HG02678 (cell line): ENCODE measurements around the gene THSD7A.

Experiments used
- ATAC-seq: cut with Tn5 transposase; IDR thresholded peaks from one replicate; pipeline ENCODE4 v1.9.1; 2021; ENCODE audit warnings: mild to moderate bottlenecking, moderate library complexity; ENCODE audit not compliant: unreplicated experiment

The THSD7A gene

GRCh38 chr7:11591055-11591633 lies 240.9 kb downstream of the THSD7A start:
- ATAC-seq, result no peak

- no peak for ATAC-seq
Measured at GRCh38 chr7:11589251-11589650, 242.7 kb downstream of the THSD7A start.

GRCh38 chr7:11587814-11588213 lies 244.2 kb downstream of the THSD7A start:
- no peak for ATAC-seq

GRCh38 chr7:11587048-11587447 lies 244.9 kb downstream of the THSD7A start:
- no peak for ATAC-seq

GRCh38 chr7:11584406-11585031 lies 247.5 kb downstream of the THSD7A start:
- ATAC-seq, result no peak

GRCh38 chr7:11579141-11579540 lies 252.9 kb downstream of the THSD7A start:
- no peak for ATAC-seq

GRCh38 chr7:11576310-11576709 lies 255.7 kb downstream of the THSD7A start:
- ATAC-seq, result no peak

- no peak for ATAC-seq
Measured at GRCh38 chr7:11573128-11573750, 258.8 kb downstream of the THSD7A start.

GRCh38 chr7:11570922-11571550 lies 261.0 kb downstream of the THSD7A start:
- ATAC-seq, result no peak

GRCh38 chr7:11570205-11570604 lies 261.8 kb downstream of the THSD7A start:
- no peak for ATAC-seq

- no peak for ATAC-seq
Measured at GRCh38 chr7:11567571-11567970, 264.4 kb downstream of the THSD7A start.

- ATAC-seq, result peak; percentile 77
Measured at GRCh38 chr7:11557627-11558026, 274.4 kb downstream of the THSD7A start.

- ATAC-seq, result no peak
Measured at GRCh38 chr7:11552676-11553296, 279.2 kb downstream of the THSD7A start.

- no peak for ATAC-seq
Measured at GRCh38 chr7:11551470-11551869, 280.5 kb downstream of the THSD7A start.

GRCh38 chr7:11548532-11548931 lies 283.5 kb downstream of the THSD7A start:
- ATAC-seq, result no peak

- no peak for ATAC-seq
Measured at GRCh38 chr7:11541330-11541729, 290.7 kb downstream of the THSD7A start.

- no peak for ATAC-seq
Measured at GRCh38 chr7:11540271-11540761, 291.7 kb downstream of the THSD7A start.

GRCh38 chr7:11539853-11540252 lies 292.1 kb downstream of the THSD7A start:
- no peak for ATAC-seq

GRCh38 chr7:11538751-11539299 lies 293.2 kb downstream of the THSD7A start:
- ATAC-seq, result no peak

GRCh38 chr7:11533229-11533820 lies 298.7 kb downstream of the THSD7A start:
- no peak for ATAC-seq

GRCh38 chr7:11529382-11529781 lies 302.6 kb downstream of the THSD7A start:
- no peak for ATAC-seq
